Pancreas (tissue), 10 donors: ENCODE measurements around the gene SMIM14. TPM values are rescaled to one million over a fixed set of nuclear protein-coding genes. Genes with fewer than 3 reads are reported as not detected.
"Not testable (repeated sequence)": the region's sequence is repeated elsewhere in the genome, so short reads cannot be mapped to it uniquely, and the experiment has no call there.

Source experiments
- ATAC-seq, 4 donors: fragments of 200-7000 bp; cut with Tn5 transposase; one replicate each; pipeline versions ENCODE4 v1.8.0 to v1.9.1; 2020; ENCODE audit warnings: mild to moderate bottlenecking in 4 of 4, moderate library complexity in 4 of 4
- DNase-seq, 6 donors: peaks; one replicate each; pipeline ENCODE4 v3.0.0-alpha.2; 2020
- FAIRE-seq: peaks from 2 replicates; lab custom pipeline; 2012; peaks lifted over from hg19 to GRCh38; lab: Jason Lieb, UNC
- H3K27ac ChIP-seq, 4 donors: fragments of 200-600 bp; sonication (generic); 1 replicate in 3 of 4; 2 replicates in 1 of 4; pipeline versions ENCODE4 v1.5.0 to v1.8.0; 2020
- H3K27me3 ChIP-seq, 4 donors: fragments of 200-600 bp; one replicate each; pipeline ENCODE4 v1.8.0; 2021
- H3K36me3 ChIP-seq, 3 donors: fragments of 200-600 bp; sonication (generic) in 1 of 3; one replicate each; pipeline versions ENCODE4 v1.5.0 to v1.8.0; 2020 to 2021
- H3K4me1 ChIP-seq, 3 donors: fragments of 200-600 bp; one replicate each; pipeline ENCODE4 v1.8.0; 2021
- H3K4me3 ChIP-seq, 4 donors: fragments of 200-600 bp; sonication (generic) in 2 of 4; one replicate each; pipeline versions ENCODE4 v1.5.0 to v1.8.0; 2020 to 2021
- H3K9me3 ChIP-seq, 4 donors: fragments of 200-600 bp; one replicate each; pipeline ENCODE4 v1.8.0; 2021
- WGBS, 2 donors: extraction: QIAGEN DNeasy Blood & Tissue Kit; methylation state at CpG; one replicate each; pipeline ENCODE4 v1.1.7; 2013; 5-methylcytosine and 5-hydroxymethylcytosine counted together
- intact Hi-C, 3 donors: fragments of 100-400 bp; cut with DNase I; formaldehyde crosslinking; loops; one replicate each; pipeline versions ENCODE4 v1.11.1 to v1.14.2; 2022
- polyA plus RNA-seq, 2 donors: library from polyadenylated mRNA; stranded (reverse); fragments of 200-250 nt; gene quantifications; one replicate each; pipeline ENCODE4 v1.2.3, GENCODE V29; 2013
- total RNA-seq, 6 donors: library from RNA; stranded (reverse); fragmentation: NEBNext Ultra II Directional in 4 of 6; extraction: Animal tissue kit (Norgen Biotek cat#: 25700) in 4 of 6; gene quantifications; one replicate each; pipeline versions ENCODE4 v1.2.1 to v1.2.4, GENCODE V29; 2021 to 2023
- TF ChIP-seq, protein P1 (sequence below), 4 donors: fragments of 200-600 bp; sonication (generic) in 3 of 4; IDR thresholded peaks; one replicate each; pipeline versions ENCODE4 v1.5.0 to v1.8.0; 2021; ENCODE audit warnings: antibody characterized with exemption in 4 of 4
- donor health status: healthy with polysubstance abuse.
- donor health status: DM: no; HTN: no; CAD: no; lungs with moderate emphysema.
- donor health status: DM: no; HTN: no; CAD: no.
- donor health status: control.
- donor health status: control.
- donor health status: Bipolar disorder and iron deficiency.
- donor health status: DM: yes; HTN: yes; CAD: no.
- donor health status: DM: no; HTN: no; CAD: no.
- donor health status: DM: no; HTN: no; CAD: no.
- donor health status: DM: yes; HTN: yes; CAD: no.

The SMIM14 gene
- total and polyA plus RNA-seq, 8 donors = 14.3 to 53.6 (median 44.5) TPM

DNA sequence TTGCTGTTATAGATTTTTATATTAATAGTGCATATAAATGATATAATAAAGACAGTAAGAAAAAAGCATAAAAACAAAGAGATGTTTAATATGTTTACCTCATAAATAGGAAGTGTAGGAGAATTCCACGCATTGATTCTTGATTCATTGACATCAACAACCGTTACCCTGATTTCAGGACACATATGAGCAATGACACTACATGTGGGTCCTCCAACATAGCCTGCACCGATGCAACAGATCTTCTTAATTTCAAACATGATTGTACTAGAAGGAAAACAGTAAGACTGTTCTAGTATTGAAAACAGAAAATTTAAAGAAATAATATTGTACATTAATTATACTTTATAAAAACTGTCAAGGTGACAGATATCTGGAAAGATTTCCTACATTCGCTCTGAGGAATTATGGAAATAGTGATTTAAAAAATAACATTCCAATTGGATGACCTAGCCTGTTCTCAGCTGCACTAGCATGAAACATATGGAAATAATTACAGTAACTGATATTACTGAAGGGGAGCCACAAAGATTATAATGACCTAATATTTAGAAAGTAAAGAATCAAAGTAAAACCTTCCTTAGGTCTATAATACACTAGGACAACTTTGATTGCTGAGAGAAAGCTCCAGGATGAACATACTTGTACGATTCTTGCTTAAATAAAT is 117.3 kb downstream of the SMIM14 start:
- Histone ChIP-seq H3K27ac (peak overlapping the region in 1 of 4 donors; percentile 12), H3K9me3 (no peaks in the 10 kb centered on the region), H3K4me1 (peaks cover 0 to 22% (median 17%) of the 10 kb centered on the region in 3 donors), H3K36me3 (peaks cover 0 to 12% (median 0%) of the 10 kb centered on the region in 3 donors), H3K27me3 (no peaks in the 10 kb centered on the region), H3K4me3 (no peak overlapping the region)
- TF ChIP-seq, protein P1, sequence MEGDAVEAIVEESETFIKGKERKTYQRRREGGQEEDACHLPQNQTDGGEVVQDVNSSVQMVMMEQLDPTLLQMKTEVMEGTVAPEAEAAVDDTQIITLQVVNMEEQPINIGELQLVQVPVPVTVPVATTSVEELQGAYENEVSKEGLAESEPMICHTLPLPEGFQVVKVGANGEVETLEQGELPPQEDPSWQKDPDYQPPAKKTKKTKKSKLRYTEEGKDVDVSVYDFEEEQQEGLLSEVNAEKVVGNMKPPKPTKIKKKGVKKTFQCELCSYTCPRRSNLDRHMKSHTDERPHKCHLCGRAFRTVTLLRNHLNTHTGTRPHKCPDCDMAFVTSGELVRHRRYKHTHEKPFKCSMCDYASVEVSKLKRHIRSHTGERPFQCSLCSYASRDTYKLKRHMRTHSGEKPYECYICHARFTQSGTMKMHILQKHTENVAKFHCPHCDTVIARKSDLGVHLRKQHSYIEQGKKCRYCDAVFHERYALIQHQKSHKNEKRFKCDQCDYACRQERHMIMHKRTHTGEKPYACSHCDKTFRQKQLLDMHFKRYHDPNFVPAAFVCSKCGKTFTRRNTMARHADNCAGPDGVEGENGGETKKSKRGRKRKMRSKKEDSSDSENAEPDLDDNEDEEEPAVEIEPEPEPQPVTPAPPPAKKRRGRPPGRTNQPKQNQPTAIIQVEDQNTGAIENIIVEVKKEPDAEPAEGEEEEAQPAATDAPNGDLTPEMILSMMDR (IDR thresholded peaks at IDR 0.05) = no peak
- ATAC-seq = peak in 2 of 4 donors; percentile 22 to 28
- no peak for DNase-seq
- 46 to 56% methylated on average over 5 of the region's 5 CpGs for WGBS, 2 donors
- intact Hi-C loops = no loop called here
- no peak for FAIRE-seq

DNA sequence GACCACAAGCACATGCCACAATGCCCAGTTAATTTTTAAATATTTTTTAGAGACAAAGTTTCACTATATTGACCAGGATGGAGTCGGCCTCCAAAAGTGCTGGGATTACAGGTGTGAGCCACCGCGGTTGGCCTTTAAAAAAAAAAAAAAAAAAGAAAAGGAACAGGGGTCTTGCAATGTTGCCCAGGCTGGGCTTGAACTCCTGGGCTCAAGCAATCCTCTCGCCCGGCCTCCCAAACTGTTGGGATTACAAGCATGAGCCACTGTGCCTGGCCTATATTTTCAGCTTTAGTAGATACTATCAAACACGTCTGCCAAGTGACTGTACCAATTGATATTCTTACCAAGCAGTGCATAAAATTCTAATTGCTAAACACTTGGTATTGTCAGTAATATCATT is 120.2 kb downstream of the SMIM14 start:
- Histone ChIP-seq H3K27ac (no peak overlapping the region), H3K4me3 (no peak overlapping the region), H3K9me3 (no peaks in the 10 kb centered on the region), H3K36me3 (peaks cover 0 to 12% (median 0%) of the 10 kb centered on the region in 3 donors), H3K27me3 (no peaks in the 10 kb centered on the region), H3K4me1 (peaks cover 0 to 24% (median 21%) of the 10 kb centered on the region in 3 donors)
- intact Hi-C loops = no loop called here
- FAIRE-seq (no peak), DNase-seq (no peak), ATAC-seq (no peak)
- WGBS, 2 donors = 81 to 98% methylated on average over 6 of the region's 6 CpGs
- TF ChIP-seq, protein P1 (IDR thresholded peaks at IDR 0.05) = no peak

DNA sequence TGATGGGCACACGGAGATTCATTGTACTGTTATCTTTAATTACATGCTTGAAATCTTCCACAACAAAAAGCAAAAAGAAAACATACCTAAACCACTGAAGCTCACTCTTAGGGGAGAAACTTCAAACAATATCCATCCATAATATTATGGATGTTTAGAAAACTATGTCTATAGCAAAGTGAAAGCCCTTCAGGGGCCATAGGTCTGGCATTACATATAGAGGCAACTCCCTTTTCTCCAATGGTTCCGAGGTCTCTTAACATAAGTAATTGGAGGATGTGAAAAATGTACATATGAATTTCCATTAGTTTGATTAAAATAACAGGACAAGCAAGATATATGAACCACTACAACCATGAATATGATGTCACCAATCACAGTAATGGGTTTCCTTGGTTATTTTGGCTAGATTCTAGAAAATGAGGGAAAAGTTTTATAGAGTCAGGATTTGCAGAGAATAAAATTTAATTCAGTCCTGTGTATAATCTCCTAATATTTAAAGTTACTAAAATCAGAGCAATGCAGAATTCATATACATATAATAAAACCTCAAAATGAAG is 122.2 kb downstream of the SMIM14 start:
- no peak overlapping the region for H3K4me3 ChIP-seq
- TF ChIP-seq, protein P1 (IDR thresholded peaks at IDR 0.05) = no peak
- ATAC-seq = no peak
- FAIRE-seq = no peak
- peaks cover 0 to 13% (median 9%) of the 10 kb centered on the region in 3 donors for H3K4me1 ChIP-seq
- 90 to 91% methylated on average over 2 of the region's 2 CpGs for WGBS, 2 donors
- H3K36me3 ChIP-seq = peaks cover 0 to 21% (median 0%) of the 10 kb centered on the region in 3 donors
- intact Hi-C loops = no loop called here
- no peaks in the 10 kb centered on the region for H3K27me3 ChIP-seq
- DNase-seq = no peak
- no peak overlapping the region for H3K27ac ChIP-seq
- H3K9me3 ChIP-seq = no peaks in the 10 kb centered on the region

DNA sequence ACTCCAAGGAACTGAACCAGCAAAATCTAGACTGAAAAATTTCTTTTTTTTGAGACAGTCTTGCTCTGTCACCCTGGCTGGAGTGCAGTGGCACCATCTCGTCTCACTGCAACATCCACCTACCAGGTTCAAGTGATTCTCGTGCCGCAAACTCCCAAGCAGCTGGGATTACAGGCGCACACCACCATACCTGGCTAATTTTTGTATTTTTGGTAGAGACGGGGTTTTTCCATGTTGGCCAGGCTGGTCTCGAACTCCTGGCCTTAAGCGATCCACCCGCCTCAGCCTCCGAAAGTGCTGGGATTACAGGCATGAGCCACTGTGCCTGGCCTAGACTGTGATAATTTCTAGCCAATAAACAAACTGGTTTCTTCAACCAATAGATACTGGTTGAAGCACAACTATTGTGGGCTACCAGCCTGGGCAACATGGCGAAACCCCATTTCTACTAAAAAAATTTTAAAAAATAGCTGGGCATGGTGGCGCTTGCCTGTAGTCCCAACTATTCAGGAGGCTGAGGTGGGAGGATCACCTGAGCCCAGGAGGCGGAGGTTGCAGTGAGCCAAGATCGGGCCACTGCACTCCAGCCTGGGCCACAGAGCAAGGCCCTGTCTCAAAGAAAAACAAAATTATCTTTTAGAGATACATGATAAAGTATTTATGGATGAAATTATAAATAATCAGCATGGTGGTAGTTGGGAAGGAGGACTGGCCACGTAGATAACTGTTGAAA is 122.8 kb downstream of the SMIM14 start:
- Histone ChIP-seq H3K36me3 (peaks cover 0 to 28% (median 0%) of the 10 kb centered on the region in 3 donors), H3K4me1 (peaks cover 0 to 13% (median 8%) of the 10 kb centered on the region in 3 donors), H3K27ac (peak overlapping the region in 2 of 4 donors; percentile 45 to 75)
- FAIRE-seq, H3K4me3 ChIP-seq, intact Hi-C loops, DNase-seq, ATAC-seq, H3K27me3 ChIP-seq, H3K9me3 ChIP-seq: not testable (repeated sequence)
- WGBS, 2 donors = 94% methylated on average over 14 of the region's 14 CpGs

DNA sequence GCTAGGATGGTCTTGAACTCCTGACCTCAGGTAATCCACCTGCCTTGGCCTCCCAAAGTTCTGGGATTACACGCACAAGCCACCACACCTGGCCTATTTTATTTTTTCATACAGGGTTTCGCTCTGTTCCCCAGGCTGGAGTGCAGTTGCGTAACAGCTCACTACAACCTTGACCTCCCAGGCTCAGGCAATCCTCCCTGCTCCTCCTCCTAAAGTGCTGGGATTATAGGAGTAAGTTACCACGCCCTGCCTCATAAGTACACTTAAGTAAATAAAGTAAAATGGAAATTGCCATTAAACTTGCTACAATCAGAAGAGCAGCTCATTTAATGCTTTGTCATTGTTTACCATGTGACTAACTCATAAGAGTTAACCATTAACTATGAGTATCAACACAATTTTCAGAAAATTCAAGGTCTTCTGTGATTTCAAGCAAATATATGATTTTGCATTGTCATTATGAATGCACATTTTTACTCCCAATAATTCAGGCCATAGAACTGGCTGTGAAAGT is 123.7 kb downstream of the SMIM14 start:
- H3K9me3 ChIP-seq = no peaks in the 10 kb centered on the region
- TF ChIP-seq, protein P1 (IDR thresholded peaks at IDR 0.05) = no peak
- H3K27ac ChIP-seq = peak overlapping the region in 2 of 4 donors; percentile 59 to 75
- no peak overlapping the region for H3K4me3 ChIP-seq
- peaks cover 0 to 37% (median 0%) of the 10 kb centered on the region in 3 donors for H3K36me3 ChIP-seq
- DNase-seq (peak in 4 of 6 donors; percentile 55 to 75 (median 72)), FAIRE-seq (peak; percentile 65), ATAC-seq (peak; percentile 92 to 96 (median 96))
- intact Hi-C loops = no loop called here
- H3K27me3 ChIP-seq = no peaks in the 10 kb centered on the region
- 27 to 34% methylated on average over 4 of the region's 4 CpGs for WGBS, 2 donors
- peaks cover 0 to 13% (median 8%) of the 10 kb centered on the region in 3 donors for H3K4me1 ChIP-seq

DNA sequence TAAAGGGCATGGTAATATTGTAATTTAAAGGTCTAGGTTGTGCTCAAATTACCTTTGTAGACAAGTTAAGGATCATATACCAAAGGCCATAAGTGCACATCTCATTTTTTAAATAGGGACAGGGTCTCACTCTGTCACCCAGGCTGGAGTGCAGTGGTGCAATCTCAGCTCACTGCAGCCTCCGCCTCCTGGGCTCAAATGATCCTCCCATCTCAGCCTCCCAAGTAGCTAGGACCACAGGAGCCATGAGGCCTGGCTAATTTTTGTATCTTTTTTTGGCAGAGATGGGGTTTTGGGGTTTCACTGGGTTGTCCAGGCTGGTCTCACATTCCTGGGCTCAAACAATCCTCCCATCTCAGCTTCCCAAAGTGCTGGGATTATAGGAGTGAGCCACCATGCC is 124.4 kb downstream of the SMIM14 start:
- peaks cover 0 to 41% (median 0%) of the 10 kb centered on the region in 3 donors for H3K36me3 ChIP-seq
- DNase-seq, H3K4me3 ChIP-seq, H3K9me3 ChIP-seq, FAIRE-seq, ATAC-seq, H3K27me3 ChIP-seq, intact Hi-C loops: not testable (repeated sequence)
- H3K4me1 ChIP-seq = peaks cover 0 to 13% (median 8%) of the 10 kb centered on the region in 3 donors
- 98 to 100% methylated on average over 1 of the region's 1 CpG for WGBS, 2 donors
- peak overlapping the region in 2 of 4 donors; percentile 59 to 75 for H3K27ac ChIP-seq
